GM13976 (cell line): ENCODE data around the gene RYR3.

ENCODE experiments used
- DNase-seq: peaks from one replicate; pipeline ENCODE4 v3.0.0; 2012; ENCODE audit warnings: low spot score
- in situ Hi-C: fragments of 300-500 bp; cut with MboI; formaldehyde crosslinking; loops from one replicate; pipeline ENCODE4 v1.12.0; 2022; ENCODE audit warnings: low sequenced_read_pairs, mixed read lengths, inconsistent platforms; ENCODE audit not compliant: unreplicated experiment
- TF ChIP-seq, protein P1 (sequence below): IDR thresholded peaks from 2 replicates; pipeline ENCODE4 v1.5.1; 2012; ENCODE audit warnings: borderline replicate concordance, mild to moderate bottlenecking; ENCODE audit not compliant: insufficient read depth; ENCODE audit errors: extremely low read depth, missing control alignments, control extremely low read depth

The RYR3 gene

DNA sequence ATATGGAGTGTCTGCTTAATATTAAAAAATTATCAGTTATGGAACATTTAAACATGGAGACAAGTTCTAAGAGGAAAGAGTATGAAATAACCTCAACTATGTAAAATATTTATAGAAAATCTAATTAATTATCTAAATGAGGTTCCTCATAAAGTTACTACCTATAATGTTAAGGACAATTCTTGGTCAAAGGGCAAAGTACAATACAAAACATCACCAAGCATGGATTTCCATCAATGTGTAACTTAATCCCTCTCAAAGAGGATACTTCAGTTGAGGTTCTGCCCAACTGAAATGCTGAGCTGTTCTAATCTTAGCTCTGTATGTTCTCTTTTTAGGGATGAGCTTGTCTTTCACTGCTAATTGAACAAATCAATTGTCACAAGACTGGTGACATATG, 601.6 kb downstream of the RYR3 start:
- TF ChIP-seq, protein P1, sequence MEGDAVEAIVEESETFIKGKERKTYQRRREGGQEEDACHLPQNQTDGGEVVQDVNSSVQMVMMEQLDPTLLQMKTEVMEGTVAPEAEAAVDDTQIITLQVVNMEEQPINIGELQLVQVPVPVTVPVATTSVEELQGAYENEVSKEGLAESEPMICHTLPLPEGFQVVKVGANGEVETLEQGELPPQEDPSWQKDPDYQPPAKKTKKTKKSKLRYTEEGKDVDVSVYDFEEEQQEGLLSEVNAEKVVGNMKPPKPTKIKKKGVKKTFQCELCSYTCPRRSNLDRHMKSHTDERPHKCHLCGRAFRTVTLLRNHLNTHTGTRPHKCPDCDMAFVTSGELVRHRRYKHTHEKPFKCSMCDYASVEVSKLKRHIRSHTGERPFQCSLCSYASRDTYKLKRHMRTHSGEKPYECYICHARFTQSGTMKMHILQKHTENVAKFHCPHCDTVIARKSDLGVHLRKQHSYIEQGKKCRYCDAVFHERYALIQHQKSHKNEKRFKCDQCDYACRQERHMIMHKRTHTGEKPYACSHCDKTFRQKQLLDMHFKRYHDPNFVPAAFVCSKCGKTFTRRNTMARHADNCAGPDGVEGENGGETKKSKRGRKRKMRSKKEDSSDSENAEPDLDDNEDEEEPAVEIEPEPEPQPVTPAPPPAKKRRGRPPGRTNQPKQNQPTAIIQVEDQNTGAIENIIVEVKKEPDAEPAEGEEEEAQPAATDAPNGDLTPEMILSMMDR: no peak
- DNase-seq: no peak
- in situ Hi-C loops: no loop called here

GRCh38 chr15:33913459-33913858, 602.7 kb downstream of the RYR3 start:
- TF ChIP-seq, protein P1: no peak
- in situ Hi-C loops: no loop called here

More at GRCh38 chr15:33913459-33913858, 602.7 kb downstream of the RYR3 start:
- DNase-seq: no peak
